K562 (cell line): ENCODE measurements around the gene IGLON5. TPM values are rescaled to one million over a fixed set of nuclear protein-coding genes. Genes with fewer than 3 reads are reported as not detected.

ENCODE experiments used
- ATAC-seq: fragments of 200-7000 bp; cut with Tn5 transposase; 3 replicates; pipeline ENCODE4 v1.9.1; 2020; ENCODE audit warnings: moderate library complexity
- BruUV-seq: library from RNA; stranded (reverse); fragments of 400-500 nt; replicated peaks from 2 replicates; lab custom pipeline; 2021; lab: Mats Ljungman, UMichigan
- CTCF ChIA-PET: fragments of 300-600 bp; formaldehyde crosslinking; extraction: SDS; loops from one replicate; lab custom pipeline; 2021; ENCODE audit warnings: low intra/inter-chr PET ratio; lab: Yijun Ruan, JAX
- POLR2A ChIA-PET: fragments of 300-600, 350-650 bp; sonication (Branson Sonifier 250); formaldehyde crosslinking; extraction: SDS; loops from one replicate; lab custom pipeline; 2021; ENCODE audit warnings: antibody characterized with exemption, inconsistent platforms; lab: Yijun Ruan, JAX
- DNase-seq, 4 experiments: peaks; one replicate each; pipeline versions ENCODE4 v3.0.0 to v3.0.0-alpha.2; 2011 to 2018; ENCODE audit warnings: low spot score in 3 of 4, mixed read lengths in 3 of 4; ENCODE audit errors: extremely low read depth in 1 of 4
- FAIRE-seq: peaks from 2 replicates; lab custom pipeline; 2011; peaks lifted over from hg19 to GRCh38; lab: Jason Lieb, UNC
- H2AFZ ChIP-seq: 2 replicates; pipeline ENCODE4 v1.6.0; 2011; ENCODE audit warnings: low read depth, low read length, control low read depth, inconsistent platforms
- H3K27ac ChIP-seq: fragments of 200-600 bp; 3 replicates; pipeline ENCODE4 v1.8.0; 2011; ENCODE audit warnings: low read depth, mild to moderate bottlenecking, control low read depth, inconsistent platforms, low read length, moderate library complexity, mixed read lengths; ENCODE audit errors: extremely low read depth
- H3K27me3 ChIP-seq, 2 experiments: fragments of 300-600 bp in 1 of 2; 2 replicates in 1 of 2; 3 replicates in 1 of 2; pipeline versions ENCODE4 v1.6.0 to v1.8.0; 2011; ENCODE audit warnings: inconsistent platforms in 2 of 2, low read length in 2 of 2, mild to moderate bottlenecking in 1 of 2, mixed read lengths in 1 of 2, moderate library complexity in 1 of 2; ENCODE audit not compliant: control insufficient read depth in 2 of 2, insufficient read depth in 2 of 2
- H3K36me3 ChIP-seq: fragments of 300-600 bp; 3 replicates; pipeline ENCODE4 v1.8.0; 2011; ENCODE audit warnings: mild to moderate bottlenecking, low read length, inconsistent platforms; ENCODE audit not compliant: control insufficient read depth, insufficient read depth
- H3K4me1 ChIP-seq, 2 experiments: fragments of 200-600 bp in 1 of 2; replicated peaks in 1 of 2; 2 replicates in 1 of 2; 3 replicates in 1 of 2; pipeline versions ENCODE4 v1.5.1 to v1.8.0; 2011; ENCODE audit warnings: inconsistent platforms in 2 of 2, low read length in 2 of 2, mild to moderate bottlenecking in 1 of 2, mixed read lengths in 1 of 2, moderate library complexity in 1 of 2; ENCODE audit not compliant: control insufficient read depth in 2 of 2, insufficient read depth in 2 of 2
- H3K4me2 ChIP-seq: 2 replicates; pipeline ENCODE4 v1.6.1; 2011; ENCODE audit warnings: low read length, control low read depth, inconsistent platforms, mixed read lengths; ENCODE audit not compliant: insufficient read depth
- H3K4me3 ChIP-seq: fragments of 200-600 bp; sonication (generic), shearing (Covaris generic); 2 replicates; pipeline ENCODE4 v1.5.1; 2016; ENCODE audit warnings: control low read depth, inconsistent platforms
- H3K79me2 ChIP-seq: fragments of 200-600 bp; 3 replicates; pipeline ENCODE4 v1.8.0; 2011; ENCODE audit warnings: low read length, inconsistent platforms; ENCODE audit not compliant: control insufficient read depth, insufficient read depth
- H3K9ac ChIP-seq, 2 experiments: 2 replicates each; pipeline versions ENCODE4 v1.6.0 to v1.6.1; 2011; ENCODE audit warnings: low read depth in 2 of 2, low read length in 2 of 2, control low read depth in 1 of 2, inconsistent platforms in 1 of 2, mild to moderate bottlenecking in 1 of 2, mixed read lengths in 1 of 2; ENCODE audit not compliant: insufficient read depth in 1 of 2
- H3K9me1 ChIP-seq: one replicate; pipeline ENCODE4 v1.6.0; 2011; ENCODE audit warnings: inconsistent platforms, mild to moderate bottlenecking, low read length, moderate library complexity; ENCODE audit not compliant: control insufficient read depth, insufficient read depth
- H3K9me3 ChIP-seq: replicated peaks from 2 replicates; pipeline ENCODE4 v1.5.1; 2011; ENCODE audit warnings: low read depth, low read length, inconsistent platforms; ENCODE audit not compliant: control insufficient read depth, insufficient read depth
- H4K20me1 ChIP-seq: replicated peaks from 2 replicates; pipeline ENCODE4 v1.6.1; 2011; ENCODE audit warnings: low read length, inconsistent platforms, mixed read lengths; ENCODE audit not compliant: control insufficient read depth, insufficient read depth
- BRF1 ChIP-seq: IDR thresholded peaks from 3 replicates; pipeline ENCODE4 v1.6.1; 2011; ENCODE audit warnings: borderline replicate concordance, mild to moderate bottlenecking; ENCODE audit not compliant: insufficient read length; ENCODE audit errors: extremely low read depth
- C11orf30 ChIP-seq: fragments of 450-650 bp; IDR thresholded peaks from 2 replicates; pipeline ENCODE4 v1.6.1; 2016; ENCODE audit warnings: low read depth, mild to moderate bottlenecking
- COPS2 ChIP-seq: fragments of 450-650 bp; conservative IDR thresholded peaks from 2 replicates; pipeline ENCODE4 v1.6.1; 2016; ENCODE audit warnings: mild to moderate bottlenecking, moderate library complexity
- CREM ChIP-seq: IDR thresholded peaks from 2 replicates; pipeline ENCODE4 v1.6.1; 2014; ENCODE audit warnings: antibody characterized with exemption, low read depth
- FOXJ3 ChIP-seq: sonication (generic); formaldehyde crosslinking; IDR thresholded peaks from 2 replicates; pipeline ENCODE4 v1.4.0; 2020; ENCODE audit warnings: mild to moderate bottlenecking, missing genetic modification reagents
- HNRNPK ChIP-seq: fragments of 200-400 bp; formaldehyde crosslinking; IDR thresholded peaks from one replicate; pipeline ENCODE4 v1.6.1; 2018; ENCODE audit warnings: mild to moderate bottlenecking, low read depth, low read length; ENCODE audit not compliant: poor library complexity, severe bottlenecking
- HOXB6 ChIP-seq: fragments of 250-450 bp; sonication (Bioruptor Pico); IDR thresholded peaks from 2 replicates; pipeline ENCODE4 v1.5.1; 2022; ENCODE audit warnings: mild to moderate bottlenecking, borderline replicate concordance
- NFE2 ChIP-seq: IDR thresholded peaks from 2 replicates; pipeline ENCODE4 v1.6.1; 2014; ENCODE audit warnings: antibody characterized with exemption, low read depth
- NR1H2 ChIP-seq: sonication (generic); formaldehyde crosslinking; IDR thresholded peaks from 2 replicates; pipeline ENCODE4 v1.4.0; 2020; ENCODE audit warnings: mild to moderate bottlenecking, missing genetic modification reagents
- PHB ChIP-seq: fragments of 250-450 bp; sonication (Bioruptor Pico); IDR thresholded peaks from 2 replicates; pipeline ENCODE4 v1.5.0; 2021
- POLR2B ChIP-seq: fragments of 450-650 bp; IDR thresholded peaks from 2 replicates; pipeline ENCODE4 v1.6.1; 2018; ENCODE audit warnings: low read depth; ENCODE audit not compliant: partially characterized antibody
- RB1 ChIP-seq: fragments of 450-650 bp; IDR thresholded peaks from 2 replicates; pipeline ENCODE4 v1.6.1; 2017; ENCODE audit warnings: low read depth, mild to moderate bottlenecking
- RNF2 ChIP-seq: sonication (generic); IDR thresholded peaks from 2 replicates; pipeline ENCODE4 v1.6.1; 2016
- ZBTB7A ChIP-seq: IDR thresholded peaks from 2 replicates; pipeline ENCODE4 v1.6.1; 2011; ENCODE audit warnings: low read depth, mild to moderate bottlenecking, low read length, moderate library complexity, borderline replicate concordance; ENCODE audit not compliant: control insufficient read depth
- ZNF143 ChIP-seq: sonication (generic); formaldehyde crosslinking; IDR thresholded peaks from 2 replicates; pipeline ENCODE4 v1.9.0; 2022; ENCODE audit warnings: mild to moderate bottlenecking, missing genetic modification reagents
- ZNF212 ChIP-seq: fragments of 450-650 bp; formaldehyde crosslinking; IDR thresholded peaks from 2 replicates; pipeline ENCODE4 v1.4.0; 2020; ENCODE audit warnings: mild to moderate bottlenecking
- ZNF224 ChIP-seq: sonication (generic); formaldehyde crosslinking; IDR thresholded peaks from 2 replicates; pipeline ENCODE4 v1.8.0; 2022; ENCODE audit warnings: mild to moderate bottlenecking, missing genetic modification reagents
- ZNF347 ChIP-seq: fragments of 450-650 bp; formaldehyde crosslinking; IDR thresholded peaks from 2 replicates; pipeline ENCODE4 v1.4.0; 2020; ENCODE audit warnings: low read depth, mild to moderate bottlenecking, moderate library complexity
- ZNF445 ChIP-seq: fragments of 250-450 bp; sonication (Bioruptor Pico); IDR thresholded peaks from 2 replicates; pipeline ENCODE4 v1.4.0; 2020; ENCODE audit warnings: low read depth, mild to moderate bottlenecking, moderate library complexity
- ZNF507 ChIP-seq: conservative IDR thresholded peaks from 2 replicates; pipeline ENCODE4 v1.6.1; 2017; ENCODE audit warnings: missing genetic modification characterization, missing compliant biosample characterization
- WGBS: fragments of 100-300 bp; shearing (Covaris generic); methylation state at CpG from one replicate; pipeline ENCODE4 v1.1.6; 2016; ENCODE audit warnings: low coverage, mixed read lengths; ENCODE audit not compliant: insufficient coverage; ENCODE audit errors: missing lambda C conversion rate; 5-methylcytosine and 5-hydroxymethylcytosine counted together
- in situ Hi-C: fragments of 300-500 bp; cut with MboI; formaldehyde crosslinking; loops from 4 replicates; pipeline ENCODE4 v1.15.0; 2018; ENCODE audit warnings: inconsistent platforms, mixed read lengths
- intact Hi-C: fragments of 100-400 bp; cut with micrococcal nuclease; formaldehyde crosslinking; loops from 2 replicates; pipeline ENCODE4 v1.14.2; 2022
- polyA plus RNA-seq, 8 experiments: library from polyadenylated mRNA; depleted of rRNA in 4 of 8; stranded (reverse) in 5 of 8; unstranded in 3 of 8; fragments of >200 nt; fragmentation: Nextera tagmentation in 2 of 8; fragmentation: Illumina TruSeq in 1 of 8; extraction: Ambion mirVana in 2 of 8; extraction: Trizol in 1 of 8; gene quantifications; 2 replicates each; pipeline versions ENCODE4 v1.2.1 to v1.2.3, GENCODE V29; 2011 to 2014; ENCODE audit warnings: inconsistent platforms in 1 of 8, missing spikeins in 1 of 8
- total RNA-seq, 7 experiments: library from RNA; depleted of rRNA in 6 of 7; stranded (reverse); fragments of >200 nt in 6 of 7; fragmentation: Illumina TruSeq in 2 of 7; extraction: Trizol in 2 of 7; gene quantifications; 2 replicates each; pipeline versions ENCODE4 v1.2.1 to v1.2.3, GENCODE V29; 2011 to 2021; ENCODE audit warnings: low replicate concordance in 1 of 7
- TF ChIP-seq, protein P1 (sequence below): fragments of 450-650 bp; formaldehyde crosslinking; IDR thresholded peaks from 2 replicates; pipeline ENCODE4 v1.4.0; 2022; ENCODE audit warnings: missing genetic modification characterization
- TF ChIP-seq, protein P2 (sequence below): sonication (generic); formaldehyde crosslinking; IDR thresholded peaks from 2 replicates; pipeline ENCODE4 v1.8.0; 2022; ENCODE audit warnings: missing genetic modification reagents, mild to moderate bottlenecking, borderline replicate concordance
- TF ChIP-seq, protein P3 (sequence below): sonication (generic); formaldehyde crosslinking; IDR thresholded peaks from 2 replicates; pipeline ENCODE4 v1.5.0; 2020; ENCODE audit warnings: missing genetic modification reagents

IGLON5 gene
- total and polyA plus RNA-seq, 9 of the 15 experiments (the other 6 are each of a cell fraction or from before 2014, with no cell fraction given) = 0.03 to 0.22 (median 0.14) TPM; not detected in 2

DNA sequence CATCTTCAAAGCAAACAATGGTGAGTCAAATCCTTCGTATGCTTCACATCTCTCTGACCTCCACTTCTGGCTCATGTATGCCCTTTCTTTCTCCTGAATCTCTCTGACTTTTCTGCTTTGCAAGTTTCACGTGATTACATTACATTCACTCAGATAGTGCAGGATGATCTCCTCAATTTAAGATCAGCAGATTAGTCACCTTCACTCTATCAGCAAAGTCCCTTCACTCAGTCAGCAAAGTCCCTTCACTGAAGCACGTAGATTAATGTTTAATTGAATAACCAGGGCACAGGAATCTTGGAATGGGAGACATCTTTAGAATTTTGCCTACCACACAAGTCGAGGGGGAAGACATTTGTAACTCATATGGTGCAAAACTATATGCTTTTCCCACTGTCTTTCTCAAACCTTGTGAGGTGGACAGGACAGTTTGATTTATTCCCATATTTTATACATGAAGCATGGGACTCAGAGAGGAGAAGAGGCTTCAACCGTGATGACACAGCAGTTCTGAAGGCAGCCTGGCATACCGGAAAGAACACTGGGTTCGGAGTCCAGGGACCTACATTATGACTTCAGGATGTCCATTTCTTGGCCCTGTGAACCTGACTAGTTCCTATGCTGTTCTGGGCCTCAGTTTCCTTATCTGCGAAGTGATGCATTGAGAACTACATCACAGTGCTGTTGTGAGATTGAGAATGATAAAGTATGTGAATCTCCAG is 37.2 kb upstream of the IGLON5 start:
- Histone ChIP-seq H3K4me2 (no peak overlapping the region), H3K9me3 (no peaks in the 10 kb centered on the region), H3K36me3 (no peaks in the 10 kb centered on the region), H3K4me3 (no peak overlapping the region), H4K20me1 (no peaks in the 10 kb centered on the region), H3K4me1 (peaks cover 0 to 5% of the 10 kb centered on the region in 2 experiments; a peak in 1 of 5 replicates), H3K79me2 (no peaks in the 10 kb centered on the region), H3K9me1 (no peaks in the 10 kb centered on the region), H2AFZ (peak overlapping the region; percentile 27), H3K27ac (no peak overlapping the region), H3K27me3 (peaks cover 6 to 17% of the 10 kb centered on the region in 2 experiments; a peak in 3 of 5 replicates), H3K9ac (no peak overlapping the region)
- no peak for DNase-seq
- in situ Hi-C loops = no loop called here
- POLR2A ChIA-PET = no interaction called here
- no peak for ATAC-seq
- 21% methylated on average over 8 of the region's 8 CpGs for WGBS
- no peak for FAIRE-seq
- intact Hi-C loops = no loop called here
- CTCF ChIA-PET = no interaction called here
- no TSS peak for BruUV-seq
- TF ChIP-seq FOXJ3 (CRISPR knock-in tag) = no peak
- TF ChIP-seq NR1H2 (CRISPR knock-in tag) = no peak
- no peak for TF ChIP-seq ZBTB7A
- TF ChIP-seq NFE2 = peak; percentile 56; the same call in 1 of the 2 replicates
- peak; percentile 71 for TF ChIP-seq C11orf30
- no peak for TF ChIP-seq ZNF445 (CRISPR knock-in tag)
- TF ChIP-seq ZNF212 = no peak
- no peak for TF ChIP-seq CREM
- no peak for TF ChIP-seq BRF1
- no peak for TF ChIP-seq ZNF143
- TF ChIP-seq, protein P1, sequence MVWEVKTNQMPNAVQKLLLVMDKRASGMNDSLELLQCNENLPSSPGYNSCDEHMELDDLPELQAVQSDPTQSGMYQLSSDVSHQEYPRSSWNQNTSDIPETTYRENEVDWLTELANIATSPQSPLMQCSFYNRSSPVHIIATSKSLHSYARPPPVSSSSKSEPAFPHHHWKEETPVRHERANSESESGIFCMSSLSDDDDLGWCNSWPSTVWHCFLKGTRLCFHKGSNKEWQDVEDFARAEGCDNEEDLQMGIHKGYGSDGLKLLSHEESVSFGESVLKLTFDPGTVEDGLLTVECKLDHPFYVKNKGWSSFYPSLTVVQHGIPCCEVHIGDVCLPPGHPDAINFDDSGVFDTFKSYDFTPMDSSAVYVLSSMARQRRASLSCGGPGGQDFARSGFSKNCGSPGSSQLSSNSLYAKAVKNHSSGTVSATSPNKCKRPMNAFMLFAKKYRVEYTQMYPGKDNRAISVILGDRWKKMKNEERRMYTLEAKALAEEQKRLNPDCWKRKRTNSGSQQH (CRISPR knock-in tag) = no peak
- no peak for TF ChIP-seq ZNF507
- TF ChIP-seq, protein P2, sequence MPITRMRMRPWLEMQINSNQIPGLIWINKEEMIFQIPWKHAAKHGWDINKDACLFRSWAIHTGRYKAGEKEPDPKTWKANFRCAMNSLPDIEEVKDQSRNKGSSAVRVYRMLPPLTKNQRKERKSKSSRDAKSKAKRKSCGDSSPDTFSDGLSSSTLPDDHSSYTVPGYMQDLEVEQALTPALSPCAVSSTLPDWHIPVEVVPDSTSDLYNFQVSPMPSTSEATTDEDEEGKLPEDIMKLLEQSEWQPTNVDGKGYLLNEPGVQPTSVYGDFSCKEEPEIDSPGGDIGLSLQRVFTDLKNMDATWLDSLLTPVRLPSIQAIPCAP = no peak
- TF ChIP-seq, protein P3, sequence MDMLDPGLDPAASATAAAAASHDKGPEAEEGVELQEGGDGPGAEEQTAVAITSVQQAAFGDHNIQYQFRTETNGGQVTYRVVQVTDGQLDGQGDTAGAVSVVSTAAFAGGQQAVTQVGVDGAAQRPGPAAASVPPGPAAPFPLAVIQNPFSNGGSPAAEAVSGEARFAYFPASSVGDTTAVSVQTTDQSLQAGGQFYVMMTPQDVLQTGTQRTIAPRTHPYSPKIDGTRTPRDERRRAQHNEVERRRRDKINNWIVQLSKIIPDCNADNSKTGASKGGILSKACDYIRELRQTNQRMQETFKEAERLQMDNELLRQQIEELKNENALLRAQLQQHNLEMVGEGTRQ = no peak
- no peak for TF ChIP-seq ZNF347 (CRISPR knock-in tag)
- TF ChIP-seq HOXB6 = no peak
- no peak for TF ChIP-seq PHB (CRISPR knock-in tag)
- TF ChIP-seq ZNF224 (CRISPR knock-in tag) = no peak
- TF ChIP-seq RNF2 = no peak
- TF ChIP-seq RB1 = no peak
- no peak for TF ChIP-seq COPS2
- no peak for TF ChIP-seq HNRNPK
- TF ChIP-seq POLR2B = no peak
